Mesodermal cell (in vitro differentiated cells): ENCODE results near the gene ITPR2.
A peak's percentile ranks its signal among the peaks of the same experiment; 100 is the strongest.

Experiments
- H3K27ac ChIP-seq: 2 replicates; pipeline ENCODE4 v1.7.0; 2013; ENCODE audit warnings: mild to moderate bottlenecking, low read depth, low read length, moderate library complexity; ENCODE audit not compliant: severe bottlenecking
- H3K36me3 ChIP-seq: 2 replicates; pipeline ENCODE4 v1.7.1; 2013; ENCODE audit warnings: mild to moderate bottlenecking, low read length, moderate library complexity; ENCODE audit not compliant: control insufficient read depth, insufficient read depth
- H3K4me1 ChIP-seq: one replicate; pipeline ENCODE4 v1.7.1; 2013; ENCODE audit warnings: mild to moderate bottlenecking, low read length; ENCODE audit not compliant: insufficient read depth, control insufficient read depth, poor library complexity, severe bottlenecking
- H3K4me3 ChIP-seq: 2 replicates; pipeline ENCODE4 v1.7.0; 2013; ENCODE audit warnings: low read length, control low read depth, mild to moderate bottlenecking; ENCODE audit not compliant: insufficient read depth, poor library complexity, severe bottlenecking; ENCODE audit errors: extremely low read depth
- H3K9me3 ChIP-seq: 2 replicates; pipeline ENCODE4 v1.7.1; 2013; ENCODE audit warnings: mild to moderate bottlenecking, low read length, moderate library complexity; ENCODE audit not compliant: control insufficient read depth
- WGBS, 2 experiments: methylation state at CpG; one replicate each; pipeline ENCODE4 v1.1.5; 2013; ENCODE audit warnings: missing lambda C conversion rate in 2 of 2; ENCODE audit not compliant: insufficient coverage in 2 of 2; 5-methylcytosine and 5-hydroxymethylcytosine counted together

Gene ITPR2

DNA sequence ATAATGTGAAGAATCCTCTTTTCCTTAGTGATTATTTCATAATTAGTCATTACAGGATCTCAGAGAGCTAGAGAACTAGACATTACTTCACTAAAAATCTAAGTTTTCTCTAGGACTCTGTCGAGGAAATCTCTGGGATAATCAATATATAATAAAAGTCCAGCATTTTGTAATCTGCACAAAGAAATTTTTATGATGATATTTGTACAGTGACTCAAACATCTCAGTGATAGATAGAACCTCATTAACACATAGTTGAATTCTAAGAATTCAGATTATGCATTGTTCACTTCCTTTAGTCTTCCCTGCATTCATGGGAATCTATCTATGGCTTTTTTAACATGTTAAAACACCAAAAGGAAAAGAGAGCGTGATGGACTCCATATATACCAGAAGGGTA lies 11.0 kb downstream of the ITPR2 start:
- Histone ChIP-seq H3K27ac (no peak overlapping the region), H3K4me3 (no peak overlapping the region), H3K36me3 (no peaks in the 10 kb centered on the region), H3K4me1 (peaks cover 6% of the 10 kb centered on the region), H3K9me3 (no peaks in the 10 kb centered on the region)
- whole genome bisulfite sequencing, 2 experiments, result no CpG with 5 or more reads among the region's 2 CpGs

GRCh38 chr12:26821212-26821701 lies 11.7 kb downstream of the ITPR2 start:
- Histone ChIP-seq H3K27ac (no peak overlapping the region), H3K4me1 (peaks cover 6% of the 10 kb centered on the region), H3K9me3 (no peaks in the 10 kb centered on the region), H3K4me3 (no peak overlapping the region), H3K36me3 (no peaks in the 10 kb centered on the region)
- WGBS, 2 experiments, result 95 to 100% methylated on average over 3 to 4 of the region's 4 CpGs

- H3K27ac ChIP-seq, result no peak overlapping the region
- H3K4me3 ChIP-seq, result no peak overlapping the region
- WGBS, 2 experiments, result 100% methylated on average over 2 of the region's 2 CpGs; no CpG with 5 or more reads in 1 of the 2 experiments
- peaks cover 6% of the 10 kb centered on the region for H3K4me1 ChIP-seq
- no peaks in the 10 kb centered on the region for H3K9me3 ChIP-seq
- no peaks in the 10 kb centered on the region for H3K36me3 ChIP-seq
Observed at GRCh38 chr12:26818636-26819035, 14.4 kb downstream of the ITPR2 start.

DNA sequence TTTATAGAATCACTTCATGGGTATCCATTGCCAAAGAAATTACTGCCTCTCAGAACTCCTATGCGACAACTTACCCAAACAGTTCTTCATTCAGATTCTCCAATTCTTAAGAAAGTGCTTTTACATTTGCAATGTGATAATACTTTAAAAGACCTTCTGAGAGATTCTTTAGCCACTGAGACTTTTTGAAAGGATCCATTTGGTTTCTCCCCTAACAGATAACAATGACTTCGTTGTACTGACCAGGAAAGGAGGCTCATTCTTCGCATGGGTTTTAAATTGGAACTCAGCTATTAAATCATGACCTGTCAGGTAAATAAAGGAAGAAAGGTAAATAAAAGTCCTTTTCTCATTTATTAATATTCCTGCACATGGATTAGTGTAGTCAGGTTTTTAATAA lies 14.8 kb downstream of the ITPR2 start:
- no peaks in the 10 kb centered on the region for H3K9me3 ChIP-seq
- H3K36me3 ChIP-seq, result no peaks in the 10 kb centered on the region
- no peak overlapping the region for H3K4me3 ChIP-seq
- H3K27ac ChIP-seq, result no peak overlapping the region
- peaks cover 6% of the 10 kb centered on the region for H3K4me1 ChIP-seq
- WGBS, 2 experiments, result no CpG with 5 or more reads among the region's 3 CpGs

DNA sequence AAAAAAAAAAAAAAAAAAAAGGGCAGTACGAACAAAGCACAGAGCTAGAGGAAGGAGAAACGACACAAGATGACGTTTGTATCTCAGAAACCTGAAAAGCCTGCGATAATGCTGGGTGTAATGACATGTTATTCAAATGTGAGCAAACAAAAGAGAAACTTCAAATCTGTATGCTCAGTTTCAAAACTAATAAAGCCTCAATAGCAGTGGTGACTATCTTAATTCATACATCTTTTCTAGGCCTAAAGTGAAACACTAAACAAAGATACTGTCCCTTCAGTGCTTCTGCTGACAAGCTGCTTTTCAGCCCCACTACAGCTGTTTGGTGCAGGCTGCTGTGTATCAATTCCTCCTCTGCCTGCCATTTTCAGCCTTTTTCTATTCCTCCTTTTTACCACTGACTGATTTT lies 15.8 kb downstream of the ITPR2 start:
- Histone ChIP-seq H3K4me1 (peaks cover under 1% of the 10 kb centered on the region), H3K27ac (no peak overlapping the region), H3K9me3 (no peaks in the 10 kb centered on the region), H3K36me3 (no peaks in the 10 kb centered on the region), H3K4me3 (no peak overlapping the region)
- WGBS, 2 experiments, result 80% methylated on average over 1 of the region's 4 CpGs; no CpG with 5 or more reads in 1 of the 2 experiments

GRCh38 chr12:26813812-26814211 lies 19.2 kb downstream of the ITPR2 start:
- no peak overlapping the region for H3K27ac ChIP-seq
- no peaks in the 10 kb centered on the region for H3K36me3 ChIP-seq
- H3K4me1 ChIP-seq, result peaks cover 2% of the 10 kb centered on the region
- WGBS, 2 experiments, result 85 to 86% methylated on average over 3 to 4 of the region's 7 CpGs
- no peak overlapping the region for H3K4me3 ChIP-seq
- no peaks in the 10 kb centered on the region for H3K9me3 ChIP-seq

DNA sequence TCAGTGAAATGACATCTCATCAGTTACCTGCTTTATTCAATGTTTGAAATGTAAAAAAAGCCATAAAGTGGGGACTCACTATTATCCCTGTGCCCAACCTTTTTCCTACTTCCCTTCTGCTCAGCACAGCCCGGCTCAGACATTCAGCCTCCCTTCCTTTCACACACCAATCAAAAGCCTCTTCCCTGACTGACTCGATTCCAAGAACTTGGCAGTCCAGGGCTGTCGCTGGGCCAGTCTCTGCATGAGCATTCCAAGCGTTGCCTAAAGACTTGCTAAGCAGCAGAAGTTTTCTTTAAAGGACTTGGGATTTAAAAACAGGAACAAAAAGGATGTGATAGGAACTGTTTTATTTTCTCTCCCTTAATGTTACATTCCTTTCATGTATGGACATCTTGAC lies 22.7 kb downstream of the ITPR2 start:
- Histone ChIP-seq H3K27ac (peak overlapping the region; percentile 48), H3K4me3 (no peak overlapping the region)

DNA sequence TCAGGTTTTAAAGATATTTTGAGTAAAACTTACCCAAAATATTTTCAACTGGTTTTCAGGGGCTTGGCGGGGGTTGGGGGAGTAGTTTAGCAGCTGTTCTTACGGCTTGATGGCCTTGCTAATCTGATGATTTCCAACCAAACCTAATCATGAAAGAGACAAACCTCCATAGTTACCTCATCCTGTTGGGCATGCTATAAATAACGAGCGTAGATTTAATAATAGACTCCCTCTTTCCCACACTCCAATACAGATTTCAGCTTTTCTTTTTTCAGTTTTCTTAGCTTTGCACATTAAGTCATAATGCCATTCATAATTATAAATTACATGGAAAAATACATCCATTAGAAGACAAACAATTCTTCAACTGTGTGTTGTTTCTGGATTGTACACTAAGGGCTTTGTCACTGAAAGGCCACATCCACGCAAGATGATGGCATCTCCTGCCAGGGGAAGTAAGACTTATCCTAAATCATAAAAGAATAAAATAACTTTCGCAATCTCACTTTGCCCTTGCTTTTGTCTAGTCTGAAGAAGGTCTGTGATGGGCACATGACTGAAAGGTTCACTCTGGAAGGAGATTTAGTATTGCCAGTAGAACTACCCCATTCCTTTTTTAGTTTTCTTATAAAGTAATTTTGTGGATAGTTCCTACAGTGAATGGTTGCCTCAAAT lies 23.2 kb downstream of the ITPR2 start:
- Histone ChIP-seq H3K36me3 (no peaks in the 10 kb centered on the region), H3K4me3 (no peak overlapping the region), H3K27ac (peak overlapping the region; percentile 48), H3K4me1 (peaks cover 5% of the 10 kb centered on the region), H3K9me3 (no peaks in the 10 kb centered on the region)
- 87 to 100% methylated on average over 3 of the region's 6 CpGs for WGBS, 2 experiments

More for the DNA sequence above, 22.7 kb downstream of the ITPR2 start:
- peaks cover 5% of the 10 kb centered on the region for H3K4me1 ChIP-seq
- H3K36me3 ChIP-seq, result no peaks in the 10 kb centered on the region
- H3K9me3 ChIP-seq, result no peaks in the 10 kb centered on the region
- 48 to 63% methylated on average over 3 to 4 of the region's 4 CpGs for WGBS, 2 experiments

GRCh38 chr12:26808766-26809476 lies 24.1 kb downstream of the ITPR2 start:
- Histone ChIP-seq H3K4me1 (peaks cover 5% of the 10 kb centered on the region), H3K4me3 (no peak overlapping the region), H3K36me3 (no peaks in the 10 kb centered on the region), H3K9me3 (no peaks in the 10 kb centered on the region), H3K27ac (no peak overlapping the region)
- 92 to 100% methylated on average over 1 to 3 of the region's 3 CpGs for WGBS, 2 experiments

GRCh38 chr12:26807292-26807691 lies 25.7 kb downstream of the ITPR2 start:
- Histone ChIP-seq H3K9me3 (no peaks in the 10 kb centered on the region), H3K4me1 (peaks cover 5% of the 10 kb centered on the region), H3K4me3 (no peak overlapping the region), H3K27ac (no peak overlapping the region), H3K36me3 (no peaks in the 10 kb centered on the region)
- WGBS, 2 experiments, result 67% methylated on average over 1 of the region's 1 CpG; no CpG with 5 or more reads in 1 of the 2 experiments

DNA sequence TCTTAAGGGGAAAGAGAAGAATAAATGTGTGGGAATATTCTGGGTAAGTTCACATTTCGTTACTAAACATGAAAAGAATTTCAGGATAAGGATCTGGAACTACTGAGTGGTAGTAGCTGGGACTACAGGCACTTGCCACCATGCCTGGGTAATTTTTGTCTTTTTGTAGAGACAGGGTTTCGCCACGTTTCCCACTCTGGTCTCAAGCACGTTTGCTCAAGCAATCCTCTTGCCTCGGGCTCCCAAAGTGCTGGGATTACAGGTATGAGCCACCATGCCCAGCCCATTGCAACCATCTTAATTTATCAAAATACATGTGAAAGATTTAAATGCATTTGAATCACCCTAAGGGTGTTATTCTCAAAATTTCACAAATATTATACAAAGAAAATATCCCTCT lies 26.4 kb downstream of the ITPR2 start:
- Histone ChIP-seq H3K27ac (no peak overlapping the region), H3K36me3 (no peaks in the 10 kb centered on the region), H3K9me3 (no peaks in the 10 kb centered on the region), H3K4me1 (peaks cover 5% of the 10 kb centered on the region), H3K4me3 (no peak overlapping the region)
- WGBS, 2 experiments, result 88 to 90% methylated on average over 1 to 2 of the region's 5 CpGs
